ENCODE data around the gene USP34. TPM values are rescaled to one million over a fixed set of nuclear protein-coding genes. Genes with fewer than 3 reads are reported as not detected.
A peak's percentile ranks its signal among the peaks of the same experiment; 100 is the strongest.

The USP34 gene
- polyA plus RNA-seq, 1 donor: 102 TPM

- H3K27ac ChIP-seq (ENCODE audit: low read length): no peak overlapping the region
- no peaks in the 10 kb centered on the region for H3K27me3 ChIP-seq (ENCODE audit: control insufficient read depth, insufficient read depth, low read length)
- no peaks in the 10 kb centered on the region for H3K4me1 ChIP-seq (ENCODE audit: control insufficient read depth, insufficient read depth, low read length)
- DNase-seq: no peak
- peaks cover 16% of the 10 kb centered on the region for H3K9me3 ChIP-seq (ENCODE audit: control insufficient read depth, low read depth, low read length)
- WGBS (ENCODE audit: insufficient coverage, low lambda C conversion rate): no CpG with 5 or more reads among the region's 4 CpGs
- H3K36me3 ChIP-seq (ENCODE audit: control insufficient read depth, insufficient read depth, low read length): peaks cover 21% of the 10 kb centered on the region
- H3K4me3 ChIP-seq (ENCODE audit: low read length): no peak overlapping the region
These were observed 114.5 kb downstream of the USP34 start for GRCh38 chr2:61356261-61356957.

GRCh38 chr2:61354543-61355197, 116.2 kb downstream of the USP34 start:
- no CpG with 5 or more reads among the region's 4 CpGs for WGBS (ENCODE audit: insufficient coverage, low lambda C conversion rate)
- H3K36me3 ChIP-seq (ENCODE audit: control insufficient read depth, insufficient read depth, low read length): peaks cover 18% of the 10 kb centered on the region
- no peak overlapping the region for H3K4me3 ChIP-seq (ENCODE audit: low read length)
- H3K27ac ChIP-seq (ENCODE audit: low read length): no peak overlapping the region
- peaks cover 16% of the 10 kb centered on the region for H3K9me3 ChIP-seq (ENCODE audit: control insufficient read depth, low read depth, low read length)
- no peak for DNase-seq
- H3K4me1 ChIP-seq (ENCODE audit: control insufficient read depth, insufficient read depth, low read length): no peaks in the 10 kb centered on the region
- H3K27me3 ChIP-seq (ENCODE audit: control insufficient read depth, insufficient read depth, low read length): no peaks in the 10 kb centered on the region

GRCh38 chr2:61353909-61354308, 117.0 kb downstream of the USP34 start:
- no peak overlapping the region for H3K27ac ChIP-seq (ENCODE audit: low read length)
- WGBS (ENCODE audit: insufficient coverage, low lambda C conversion rate): 100% methylated on average over 3 of the region's 6 CpGs
- H3K9me3 ChIP-seq (ENCODE audit: control insufficient read depth, low read depth, low read length): peaks cover 16% of the 10 kb centered on the region
- no peak overlapping the region for H3K4me3 ChIP-seq (ENCODE audit: low read length)
- no peaks in the 10 kb centered on the region for H3K27me3 ChIP-seq (ENCODE audit: control insufficient read depth, insufficient read depth, low read length)
- no peaks in the 10 kb centered on the region for H3K4me1 ChIP-seq (ENCODE audit: control insufficient read depth, insufficient read depth, low read length)
- peaks cover 22% of the 10 kb centered on the region for H3K36me3 ChIP-seq (ENCODE audit: control insufficient read depth, insufficient read depth, low read length)
- DNase-seq: no peak

GRCh38 chr2:61350777-61351176, 120.1 kb downstream of the USP34 start:
- Histone ChIP-seq H3K36me3 (ENCODE audit: control insufficient read depth, insufficient read depth, low read length) (peaks cover 35% of the 10 kb centered on the region), H3K9me3 (ENCODE audit: control insufficient read depth, low read depth, low read length) (peaks cover 16% of the 10 kb centered on the region), H3K27ac (ENCODE audit: low read length) (no peak overlapping the region), H3K27me3 (ENCODE audit: control insufficient read depth, insufficient read depth, low read length) (no peaks in the 10 kb centered on the region), H3K4me3 (ENCODE audit: low read length) (no peak overlapping the region), H3K4me1 (ENCODE audit: control insufficient read depth, insufficient read depth, low read length) (no peaks in the 10 kb centered on the region)
- no peak for DNase-seq
- WGBS (ENCODE audit: insufficient coverage, low lambda C conversion rate): 81% methylated on average over 2 of the region's 3 CpGs

- WGBS (ENCODE audit: insufficient coverage, low lambda C conversion rate): no CpG with 5 or more reads among the region's 1 CpG
- H3K36me3 ChIP-seq (ENCODE audit: control insufficient read depth, insufficient read depth, low read length): peaks cover 39% of the 10 kb centered on the region
These were observed 127.7 kb downstream of the USP34 start for GRCh38 chr2:61343141-61343540.

GRCh38 chr2:61340242-61340641, 130.6 kb downstream of the USP34 start:
- Histone ChIP-seq H3K4me3 (ENCODE audit: low read length) (no peak overlapping the region), H3K27ac (ENCODE audit: low read length) (no peak overlapping the region), H3K27me3 (ENCODE audit: control insufficient read depth, insufficient read depth, low read length) (no peaks in the 10 kb centered on the region), H3K4me1 (ENCODE audit: control insufficient read depth, insufficient read depth, low read length) (no peaks in the 10 kb centered on the region), H3K36me3 (ENCODE audit: control insufficient read depth, insufficient read depth, low read length) (peaks cover 41% of the 10 kb centered on the region), H3K9me3 (ENCODE audit: control insufficient read depth, low read depth, low read length) (no peaks in the 10 kb centered on the region)
- 100% methylated on average over 2 of the region's 2 CpGs for WGBS (ENCODE audit: insufficient coverage, low lambda C conversion rate)
- no peak for DNase-seq

More at GRCh38 chr2:61343141-61343540, 127.7 kb downstream of the USP34 start:
- no peaks in the 10 kb centered on the region for H3K9me3 ChIP-seq (ENCODE audit: control insufficient read depth, low read depth, low read length)
- no peak overlapping the region for H3K27ac ChIP-seq (ENCODE audit: low read length)
- no peak for DNase-seq
- H3K4me3 ChIP-seq (ENCODE audit: low read length): no peak overlapping the region
- H3K4me1 ChIP-seq (ENCODE audit: control insufficient read depth, insufficient read depth, low read length): no peaks in the 10 kb centered on the region
- no peaks in the 10 kb centered on the region for H3K27me3 ChIP-seq (ENCODE audit: control insufficient read depth, insufficient read depth, low read length)

- no peak for DNase-seq
- no peaks in the 10 kb centered on the region for H3K9me3 ChIP-seq (ENCODE audit: control insufficient read depth, low read depth, low read length)
- H3K4me3 ChIP-seq (ENCODE audit: low read length): no peak overlapping the region
- H3K36me3 ChIP-seq (ENCODE audit: control insufficient read depth, insufficient read depth, low read length): peaks cover 31% of the 10 kb centered on the region
- H3K27me3 ChIP-seq (ENCODE audit: control insufficient read depth, insufficient read depth, low read length): no peaks in the 10 kb centered on the region
- no peak overlapping the region for H3K27ac ChIP-seq (ENCODE audit: low read length)
- no peaks in the 10 kb centered on the region for H3K4me1 ChIP-seq (ENCODE audit: control insufficient read depth, insufficient read depth, low read length)
These were observed 132.4 kb downstream of the USP34 start for GRCh38 chr2:61338447-61338846.

- 100% methylated on average over 1 of the region's 3 CpGs for WGBS (ENCODE audit: insufficient coverage, low lambda C conversion rate)
- H3K36me3 ChIP-seq (ENCODE audit: control insufficient read depth, insufficient read depth, low read length): peaks cover 21% of the 10 kb centered on the region
- H3K27me3 ChIP-seq (ENCODE audit: control insufficient read depth, insufficient read depth, low read length): no peaks in the 10 kb centered on the region
- H3K27ac ChIP-seq (ENCODE audit: low read length): no peak overlapping the region
- no peak for DNase-seq
- H3K4me3 ChIP-seq (ENCODE audit: low read length): no peak overlapping the region
- H3K4me1 ChIP-seq (ENCODE audit: control insufficient read depth, insufficient read depth, low read length): no peaks in the 10 kb centered on the region
- no peaks in the 10 kb centered on the region for H3K9me3 ChIP-seq (ENCODE audit: control insufficient read depth, low read depth, low read length)
These were observed 135.7 kb downstream of the USP34 start for GRCh38 chr2:61335187-61335586.

- 100% methylated on average over 1 of the region's 2 CpGs for WGBS (ENCODE audit: insufficient coverage, low lambda C conversion rate)
- Histone ChIP-seq H3K4me1 (ENCODE audit: control insufficient read depth, insufficient read depth, low read length) (no peaks in the 10 kb centered on the region), H3K4me3 (ENCODE audit: low read length) (no peak overlapping the region), H3K36me3 (ENCODE audit: control insufficient read depth, insufficient read depth, low read length) (peaks cover 19% of the 10 kb centered on the region), H3K27me3 (ENCODE audit: control insufficient read depth, insufficient read depth, low read length) (no peaks in the 10 kb centered on the region), H3K27ac (ENCODE audit: low read length) (no peak overlapping the region), H3K9me3 (ENCODE audit: control insufficient read depth, low read depth, low read length) (no peaks in the 10 kb centered on the region)
- no peak for DNase-seq
These were observed 136.4 kb downstream of the USP34 start for GRCh38 chr2:61334466-61334865.

- H3K36me3 ChIP-seq (ENCODE audit: control insufficient read depth, insufficient read depth, low read length): peaks cover 17% of the 10 kb centered on the region
- no peak overlapping the region for H3K27ac ChIP-seq (ENCODE audit: low read length)
- DNase-seq: peak; percentile 8 to 59
- no peaks in the 10 kb centered on the region for H3K9me3 ChIP-seq (ENCODE audit: control insufficient read depth, low read depth, low read length)
- WGBS (ENCODE audit: insufficient coverage, low lambda C conversion rate): 58% methylated on average over 3 of the region's 11 CpGs
- no peak overlapping the region for H3K4me3 ChIP-seq (ENCODE audit: low read length)
- H3K4me1 ChIP-seq (ENCODE audit: control insufficient read depth, insufficient read depth, low read length): no peaks in the 10 kb centered on the region
- no peaks in the 10 kb centered on the region for H3K27me3 ChIP-seq (ENCODE audit: control insufficient read depth, insufficient read depth, low read length)
These were observed 142.1 kb downstream of the USP34 start for GRCh38 chr2:61328707-61329251.

Data from large intestine (tissue), 3 donors.